H9 (cell line): ENCODE results near the gene LHFPL2. TPM values are rescaled to one million over a fixed set of nuclear protein-coding genes. Genes with fewer than 3 reads are reported as not detected.
"Not testable (repeated sequence)": the region's sequence is repeated elsewhere in the genome, so short reads cannot be mapped to it uniquely, and the experiment has no call there.

ENCODE experiments used
- DNase-seq: peaks from one replicate; pipeline ENCODE4 v3.0.0-alpha.2; 2017
- H2AFZ ChIP-seq: one replicate; pipeline ENCODE4 v1.6.1; 2013; ENCODE audit warnings: mild to moderate bottlenecking, low read length, control low read depth, moderate library complexity
- H2AK5ac ChIP-seq: 2 replicates; pipeline ENCODE4 v1.6.1; 2013; ENCODE audit warnings: low read length, control low read depth, mixed read lengths; ENCODE audit not compliant: insufficient read length
- H2BK120ac ChIP-seq: one replicate; pipeline ENCODE4 v1.6.1; 2013; ENCODE audit warnings: low read depth, mild to moderate bottlenecking, low read length, control low read depth, inconsistent platforms; ENCODE audit not compliant: poor library complexity, severe bottlenecking
- H2BK12ac ChIP-seq: 2 replicates; pipeline ENCODE4 v1.6.1; 2013; ENCODE audit warnings: low read length, control low read depth, mixed read lengths, low read depth; ENCODE audit not compliant: insufficient read length
- H2BK15ac ChIP-seq: 2 replicates; pipeline ENCODE4 v1.6.1; 2013; ENCODE audit warnings: low read depth, low read length, control low read depth
- H2BK20ac ChIP-seq: one replicate; pipeline ENCODE4 v1.6.1; 2013; ENCODE audit warnings: low read depth, mild to moderate bottlenecking, low read length, control low read depth, inconsistent platforms; ENCODE audit not compliant: poor library complexity, severe bottlenecking
- H2BK5ac ChIP-seq: 2 replicates; pipeline ENCODE4 v1.6.1; 2013; ENCODE audit warnings: low read length, control low read depth, mixed read lengths; ENCODE audit not compliant: insufficient read length
- H3K14ac ChIP-seq: 2 replicates; pipeline ENCODE4 v1.6.1; 2013; ENCODE audit warnings: low read length, control low read depth; ENCODE audit not compliant: insufficient read depth
- H3K18ac ChIP-seq: 2 replicates; pipeline ENCODE4 v1.6.1; 2013; ENCODE audit warnings: low read depth, mild to moderate bottlenecking, mixed read lengths, low read length, control low read depth; ENCODE audit not compliant: insufficient read length
- H3K23ac ChIP-seq: 2 replicates; pipeline ENCODE4 v1.6.1; 2013; ENCODE audit warnings: low read length, control low read depth, mixed read lengths, low read depth; ENCODE audit not compliant: insufficient read length
- H3K23me2 ChIP-seq: 2 replicates; pipeline ENCODE4 v1.6.1; 2013; ENCODE audit warnings: low read depth, mild to moderate bottlenecking, mixed read lengths, low read length, control low read depth; ENCODE audit not compliant: insufficient read length, poor library complexity, severe bottlenecking
- H3K27ac ChIP-seq: 2 replicates; pipeline ENCODE4 v1.5.1; 2013; ENCODE audit warnings: low read length, control low read depth, mixed read lengths, low read depth; ENCODE audit not compliant: insufficient read length
- H3K27me3 ChIP-seq: 2 replicates; pipeline ENCODE4 v1.6.1; 2013; ENCODE audit warnings: low read length, control low read depth, inconsistent platforms; ENCODE audit not compliant: insufficient read depth
- H3K4ac ChIP-seq: 2 replicates; pipeline ENCODE4 v1.6.1; 2013; ENCODE audit warnings: low read depth, mild to moderate bottlenecking, control low read depth, inconsistent platforms, low read length, moderate library complexity
- H3K4me1 ChIP-seq: 2 replicates; pipeline ENCODE4 v1.6.1; 2013; ENCODE audit warnings: low read length, control low read depth, inconsistent platforms; ENCODE audit not compliant: insufficient read depth
- H3K4me2 ChIP-seq: 2 replicates; pipeline ENCODE4 v1.6.1; 2013; ENCODE audit warnings: low read length, control low read depth, mixed read lengths; ENCODE audit not compliant: insufficient read length, insufficient read depth
- H3K56ac ChIP-seq: 2 replicates; pipeline ENCODE4 v1.6.1; 2013; ENCODE audit warnings: low read depth, mild to moderate bottlenecking, mixed read lengths, low read length, control low read depth; ENCODE audit not compliant: insufficient read length
- H3K79me1 ChIP-seq: 2 replicates; pipeline ENCODE4 v1.6.1; 2013; ENCODE audit warnings: low read depth, mild to moderate bottlenecking, moderate library complexity, low read length, control low read depth, inconsistent platforms; ENCODE audit not compliant: insufficient read depth, poor library complexity, severe bottlenecking
- H3K79me2 ChIP-seq: 2 replicates; pipeline ENCODE4 v1.6.1; 2013; ENCODE audit warnings: low read length, control low read depth, inconsistent platforms; ENCODE audit not compliant: insufficient read depth
- H3K9ac ChIP-seq: 2 replicates; pipeline ENCODE4 v1.6.1; 2013; ENCODE audit warnings: low read length, control low read depth, mixed read lengths; ENCODE audit not compliant: insufficient read length; ENCODE audit errors: extremely low read depth
- H3K9me3 ChIP-seq: one replicate; pipeline ENCODE4 v1.6.1; 2013; ENCODE audit warnings: low read depth, low read length, inconsistent platforms; ENCODE audit not compliant: control insufficient read depth
- H3T11ph ChIP-seq: one replicate; pipeline ENCODE4 v1.6.1; 2013; ENCODE audit warnings: mild to moderate bottlenecking, low read length, control low read depth, inconsistent platforms
- H4K20me1 ChIP-seq: one replicate; pipeline ENCODE4 v1.6.1; 2013; ENCODE audit not compliant: control insufficient read depth, insufficient read length, insufficient read depth
- H4K5ac ChIP-seq: 2 replicates; pipeline ENCODE4 v1.6.1; 2013; ENCODE audit warnings: low read depth, mild to moderate bottlenecking, mixed read lengths, low read length, control low read depth; ENCODE audit not compliant: insufficient read length
- H4K8ac ChIP-seq: replicated peaks from 2 replicates; pipeline ENCODE4 v1.6.1; 2013; ENCODE audit warnings: low read length, control low read depth, mixed read lengths, low read depth; ENCODE audit not compliant: insufficient read length
- H4K91ac ChIP-seq: 2 replicates; pipeline ENCODE4 v1.6.1; 2013; ENCODE audit warnings: low read depth, mild to moderate bottlenecking, moderate library complexity, mixed read lengths, low read length, control low read depth; ENCODE audit not compliant: insufficient read length
- H3K27ac Mint-ChIP-seq, 3 experiments: 2 replicates in 2 of 3; 3 replicates in 1 of 3; pipeline ENCODE4 v1.8.0; 2020 to 2021; ENCODE audit warnings: mixed read lengths in 3 of 3, mild to moderate bottlenecking in 1 of 3, moderate library complexity in 1 of 3
- H3K27me3 Mint-ChIP-seq: 2 replicates; pipeline ENCODE4 v1.8.0; 2021; ENCODE audit warnings: low read depth, mild to moderate bottlenecking, moderate library complexity, mixed read lengths
- H3K36me3 Mint-ChIP-seq, 3 experiments: 2 replicates in 2 of 3; 3 replicates in 1 of 3; pipeline ENCODE4 v1.8.0; 2020 to 2021; ENCODE audit warnings: low read depth in 3 of 3, mixed read lengths in 3 of 3; ENCODE audit not compliant: insufficient read depth in 1 of 3
- H3K4me1 Mint-ChIP-seq, 2 experiments: 2 replicates each; pipeline ENCODE4 v1.8.0; 2020; ENCODE audit warnings: mixed read lengths in 2 of 2
- H3K4me3 Mint-ChIP-seq, 2 experiments: 2 replicates in 1 of 2; 3 replicates in 1 of 2; pipeline ENCODE4 v1.8.0; 2020 to 2021; ENCODE audit warnings: mild to moderate bottlenecking in 2 of 2, mixed read lengths in 2 of 2, moderate library complexity in 1 of 2
- H3K9me3 Mint-ChIP-seq, 2 experiments: 2 replicates in 1 of 2; 3 replicates in 1 of 2; pipeline ENCODE4 v1.8.0; 2020; ENCODE audit warnings: mild to moderate bottlenecking in 2 of 2, mixed read lengths in 2 of 2, moderate library complexity in 1 of 2
- WGBS: extraction: QIAGEN DNeasy Blood & Tissue Kit; methylation state at CpG from one replicate; pipeline ENCODE4 v1.1.7; 2013; ENCODE audit warnings: missing lambda C conversion rate, low lambda C conversion rate, mixed read lengths; ENCODE audit not compliant: insufficient read length; ENCODE audit errors: extremely low coverage; 5-methylcytosine and 5-hydroxymethylcytosine counted together
- total RNA-seq: library from RNA; stranded (reverse); gene quantifications from 2 replicates; pipeline ENCODE4 v1.2.1, GENCODE V29; 2021
- TF ChIP-seq, protein P1 (sequence below): fragments of 200-600 bp; sonication (generic); conservative IDR thresholded peaks from 3 replicates; pipeline ENCODE4 v1.8.0; 2021; ENCODE audit warnings: antibody characterized with exemption, mild to moderate bottlenecking

LHFPL2 gene
- total RNA-seq, 1 experiment from 2014 or later, result 26.3 TPM

GRCh38 chr5:78667461-78668103, 19.0 kb upstream of the LHFPL2 start:
- no peak overlapping the region for H4K91ac ChIP-seq
- H3K27me3 ChIP-seq, result no peaks in the 10 kb centered on the region
- peaks cover 5% of the 10 kb centered on the region; the same call in 1 of the 2 replicates for H3K4me1 ChIP-seq
- no peak overlapping the region for H3K9ac ChIP-seq
- no peaks in the 10 kb centered on the region; the same call in 1 of the 2 replicates for H3K27me3 Mint-ChIP-seq
- H2AK5ac ChIP-seq, result no peak overlapping the region
- no peak overlapping the region for H3T11ph ChIP-seq
- H2BK120ac ChIP-seq, result no peak overlapping the region
- peaks cover 13 to 18% of the 10 kb centered on the region in 2 experiments for H3K4me1 Mint-ChIP-seq
- no peak overlapping the region for H4K5ac ChIP-seq
- H3K4me3 Mint-ChIP-seq, result no peak overlapping the region
- no peak overlapping the region for H2BK20ac ChIP-seq
- H3K79me2 ChIP-seq, result no peaks in the 10 kb centered on the region
- no peaks in the 10 kb centered on the region for H3K79me1 ChIP-seq
- H3K23ac ChIP-seq, result no peak overlapping the region
- H2AFZ ChIP-seq, result no peak overlapping the region
- H3K9me3 Mint-ChIP-seq, result no peaks in the 10 kb centered on the region
- WGBS, result no CpG with 5 or more reads among the region's 5 CpGs
- DNase-seq, result no peak
- no peak overlapping the region for H3K4ac ChIP-seq
- TF ChIP-seq, protein P1, sequence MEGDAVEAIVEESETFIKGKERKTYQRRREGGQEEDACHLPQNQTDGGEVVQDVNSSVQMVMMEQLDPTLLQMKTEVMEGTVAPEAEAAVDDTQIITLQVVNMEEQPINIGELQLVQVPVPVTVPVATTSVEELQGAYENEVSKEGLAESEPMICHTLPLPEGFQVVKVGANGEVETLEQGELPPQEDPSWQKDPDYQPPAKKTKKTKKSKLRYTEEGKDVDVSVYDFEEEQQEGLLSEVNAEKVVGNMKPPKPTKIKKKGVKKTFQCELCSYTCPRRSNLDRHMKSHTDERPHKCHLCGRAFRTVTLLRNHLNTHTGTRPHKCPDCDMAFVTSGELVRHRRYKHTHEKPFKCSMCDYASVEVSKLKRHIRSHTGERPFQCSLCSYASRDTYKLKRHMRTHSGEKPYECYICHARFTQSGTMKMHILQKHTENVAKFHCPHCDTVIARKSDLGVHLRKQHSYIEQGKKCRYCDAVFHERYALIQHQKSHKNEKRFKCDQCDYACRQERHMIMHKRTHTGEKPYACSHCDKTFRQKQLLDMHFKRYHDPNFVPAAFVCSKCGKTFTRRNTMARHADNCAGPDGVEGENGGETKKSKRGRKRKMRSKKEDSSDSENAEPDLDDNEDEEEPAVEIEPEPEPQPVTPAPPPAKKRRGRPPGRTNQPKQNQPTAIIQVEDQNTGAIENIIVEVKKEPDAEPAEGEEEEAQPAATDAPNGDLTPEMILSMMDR, result no peak
- H3K4me2 ChIP-seq, result no peak overlapping the region
- no peak overlapping the region for H2BK5ac ChIP-seq
- no peak overlapping the region for H3K27ac ChIP-seq
- no peak overlapping the region for H2BK12ac ChIP-seq
- no peaks in the 10 kb centered on the region for H4K20me1 ChIP-seq
- no peaks in the 10 kb centered on the region for H3K36me3 Mint-ChIP-seq
- no peak overlapping the region for H3K27ac Mint-ChIP-seq
- H3K18ac ChIP-seq, result no peak overlapping the region
- H3K9me3 ChIP-seq, result no peaks in the 10 kb centered on the region
- no peak overlapping the region for H4K8ac ChIP-seq
- H3K14ac ChIP-seq, result no peak overlapping the region
- no peak overlapping the region for H3K56ac ChIP-seq
- no peak overlapping the region for H2BK15ac ChIP-seq
- H3K23me2 ChIP-seq, result no peaks in the 10 kb centered on the region

DNA sequence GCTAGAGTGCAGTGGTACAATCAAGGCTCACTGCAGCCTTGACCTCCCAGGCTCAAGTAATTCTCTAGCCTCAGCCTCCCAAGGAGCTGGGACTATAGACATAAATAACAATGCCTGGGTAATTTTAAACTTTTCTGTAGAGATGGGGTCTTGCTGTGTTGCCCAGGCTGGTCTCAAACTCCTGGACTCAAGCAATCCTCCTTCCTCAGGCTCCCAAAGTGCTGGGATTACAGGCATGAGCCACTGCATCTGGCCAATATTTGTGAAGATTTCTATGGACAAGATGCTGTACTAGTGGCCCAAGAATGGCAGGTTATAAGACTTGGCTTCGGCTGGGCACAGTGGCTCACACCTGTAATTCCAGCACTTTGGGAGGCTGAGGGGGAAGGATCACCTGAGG, 18.4 kb upstream of the LHFPL2 start:
- not testable (repeated sequence) for H3K27ac Mint-ChIP-seq

More for the DNA sequence above, 18.4 kb upstream of the LHFPL2 start:
- H2BK120ac ChIP-seq, H3T11ph ChIP-seq, H3K23me2 ChIP-seq, H3K4me1 ChIP-seq, H3K14ac ChIP-seq, H3K9me3 Mint-ChIP-seq, H3K23ac ChIP-seq, H3K27me3 ChIP-seq, H3K9ac ChIP-seq, H2BK20ac ChIP-seq, H3K4me2 ChIP-seq, H4K91ac ChIP-seq, H3K9me3 ChIP-seq, H4K5ac ChIP-seq, H2BK15ac ChIP-seq, H4K20me1 ChIP-seq, H3K18ac ChIP-seq, H2AFZ ChIP-seq, DNase-seq, H3K79me2 ChIP-seq, H2BK12ac ChIP-seq, H3K4me3 Mint-ChIP-seq, H4K8ac ChIP-seq, H3K27me3 Mint-ChIP-seq, H3K36me3 Mint-ChIP-seq, H2BK5ac ChIP-seq, H3K79me1 ChIP-seq, H3K56ac ChIP-seq, H3K27ac ChIP-seq, H2AK5ac ChIP-seq, H3K4ac ChIP-seq: not testable (repeated sequence)
- WGBS, result no CpG with 5 or more reads among the region's 1 CpG
- peaks cover 13 to 18% of the 10 kb centered on the region in 2 experiments for H3K4me1 Mint-ChIP-seq
